ENCODE measurements around the gene ELAC2. TPM values are rescaled to one million over a fixed set of nuclear protein-coding genes. Genes with fewer than 3 reads are reported as not detected.
A peak's percentile ranks its signal among the peaks of the same experiment; 100 is the strongest.

The ELAC2 gene
- total RNA-seq, 1 donor from 2014 or later = 73.7 TPM

DNA sequence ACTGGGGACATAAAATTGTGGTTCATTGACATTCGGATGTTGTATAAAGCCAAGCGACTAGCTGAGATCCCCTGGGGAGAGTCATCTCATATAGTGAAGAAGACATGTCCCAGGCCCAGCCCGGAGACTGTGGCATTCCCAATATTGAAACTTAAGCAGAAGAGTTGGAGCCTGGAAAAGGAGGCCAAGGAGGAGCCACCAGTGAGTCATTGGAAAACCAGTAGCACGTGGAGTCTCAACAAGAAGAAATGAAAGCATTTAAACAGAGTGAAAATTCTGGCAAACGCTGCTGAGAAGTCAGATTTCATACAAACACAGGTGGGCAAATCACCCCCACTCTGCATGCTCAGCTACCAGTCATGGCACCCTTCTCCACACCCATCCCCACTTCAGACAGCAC lies 9.4 kb upstream of the ELAC2 start:
- peaks cover 9% of the 10 kb centered on the region for H3K4me1 Mint-ChIP-seq (ENCODE audit: unreplicated experiment)
- H3K27ac Mint-ChIP-seq (ENCODE audit: unreplicated experiment) = no peak overlapping the region
- H3K36me3 Mint-ChIP-seq (ENCODE audit: low read depth, unreplicated experiment) = peaks cover 4% of the 10 kb centered on the region
- H3K27me3 Mint-ChIP-seq (ENCODE audit: unreplicated experiment) = peaks cover 10% of the 10 kb centered on the region
- TF ChIP-seq CTCF (IDR thresholded peaks at IDR 0.05; ENCODE audit: unreplicated experiment) = no peak
- H3K4me3 Mint-ChIP-seq (ENCODE audit: unreplicated experiment) = no peak overlapping the region
- no peak for DNase-seq (ENCODE audit: low spot score)
- H3K9me3 Mint-ChIP-seq (ENCODE audit: unreplicated experiment) = no peaks in the 10 kb centered on the region

GRCh38 chr17:13025687-13026086 lies 7.9 kb upstream of the ELAC2 start:
- peaks cover 3% of the 10 kb centered on the region for H3K4me1 Mint-ChIP-seq (ENCODE audit: unreplicated experiment)
- no peak for DNase-seq (ENCODE audit: low spot score)
- H3K27ac Mint-ChIP-seq (ENCODE audit: unreplicated experiment) = no peak overlapping the region
- no peak overlapping the region for H3K4me3 Mint-ChIP-seq (ENCODE audit: unreplicated experiment)
- no peak for TF ChIP-seq CTCF (IDR thresholded peaks at IDR 0.05; ENCODE audit: unreplicated experiment)
- peaks cover 4% of the 10 kb centered on the region for H3K36me3 Mint-ChIP-seq (ENCODE audit: low read depth, unreplicated experiment)
- H3K9me3 Mint-ChIP-seq (ENCODE audit: unreplicated experiment) = no peaks in the 10 kb centered on the region
- peaks cover 7% of the 10 kb centered on the region for H3K27me3 Mint-ChIP-seq (ENCODE audit: unreplicated experiment)

DNA sequence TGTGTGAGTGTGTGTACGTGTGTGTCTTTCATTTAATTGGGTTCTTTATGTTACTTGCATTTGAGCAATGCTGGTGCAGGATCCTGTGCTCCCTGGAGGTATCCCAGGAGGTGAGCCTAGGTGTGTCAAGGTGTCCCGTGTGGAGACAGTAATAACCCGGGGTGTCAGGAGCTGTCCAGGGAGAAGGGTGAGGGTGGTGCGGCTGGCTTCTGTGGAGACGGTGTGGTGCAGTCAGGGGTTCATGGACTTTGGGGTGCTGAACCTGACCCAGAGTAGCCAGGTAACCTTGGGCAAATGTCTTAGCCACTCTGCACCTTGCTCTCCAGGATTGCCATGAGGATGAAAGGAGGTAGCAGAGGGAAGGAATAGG lies 7.4 kb upstream of the ELAC2 start:
- peaks cover 3% of the 10 kb centered on the region for H3K4me1 Mint-ChIP-seq (ENCODE audit: unreplicated experiment)
- no peak for TF ChIP-seq CTCF (IDR thresholded peaks at IDR 0.05; ENCODE audit: unreplicated experiment)
- no peak overlapping the region for H3K27ac Mint-ChIP-seq (ENCODE audit: unreplicated experiment)
- H3K9me3 Mint-ChIP-seq (ENCODE audit: unreplicated experiment) = no peaks in the 10 kb centered on the region
- no peak for DNase-seq (ENCODE audit: low spot score)
- peaks cover 7% of the 10 kb centered on the region for H3K27me3 Mint-ChIP-seq (ENCODE audit: unreplicated experiment)
- peak overlapping the region; percentile 83 for H3K4me3 Mint-ChIP-seq (ENCODE audit: unreplicated experiment)
- H3K36me3 Mint-ChIP-seq (ENCODE audit: low read depth, unreplicated experiment) = peaks cover 4% of the 10 kb centered on the region

- TF ChIP-seq CTCF (IDR thresholded peaks at IDR 0.05; ENCODE audit: unreplicated experiment) = peak; percentile 79
- no peaks in the 10 kb centered on the region for H3K9me3 Mint-ChIP-seq (ENCODE audit: unreplicated experiment)
- H3K27me3 Mint-ChIP-seq (ENCODE audit: unreplicated experiment) = peaks cover 7% of the 10 kb centered on the region
- DNase-seq (ENCODE audit: low spot score) = peak; percentile 90
- H3K4me3 Mint-ChIP-seq (ENCODE audit: unreplicated experiment) = peak overlapping the region; percentile 83
- peaks cover 4% of the 10 kb centered on the region for H3K36me3 Mint-ChIP-seq (ENCODE audit: low read depth, unreplicated experiment)
- peaks cover 3% of the 10 kb centered on the region for H3K4me1 Mint-ChIP-seq (ENCODE audit: unreplicated experiment)
- peak overlapping the region; percentile 5 for H3K27ac Mint-ChIP-seq (ENCODE audit: unreplicated experiment)
Observed at GRCh38 chr17:13024526-13025257, 6.9 kb upstream of the ELAC2 start.

- no peaks in the 10 kb centered on the region for H3K9me3 Mint-ChIP-seq (ENCODE audit: unreplicated experiment)
- no peak overlapping the region for H3K4me3 Mint-ChIP-seq (ENCODE audit: unreplicated experiment)
- H3K27ac Mint-ChIP-seq (ENCODE audit: unreplicated experiment) = no peak overlapping the region
- peaks cover 7% of the 10 kb centered on the region for H3K27me3 Mint-ChIP-seq (ENCODE audit: unreplicated experiment)
- H3K36me3 Mint-ChIP-seq (ENCODE audit: low read depth, unreplicated experiment) = peaks cover 4% of the 10 kb centered on the region
- DNase-seq (ENCODE audit: low spot score) = no peak
- no peak for TF ChIP-seq CTCF (IDR thresholded peaks at IDR 0.05; ENCODE audit: unreplicated experiment)
- H3K4me1 Mint-ChIP-seq (ENCODE audit: unreplicated experiment) = peaks cover 3% of the 10 kb centered on the region
Observed at GRCh38 chr17:13024016-13024415, 6.2 kb upstream of the ELAC2 start.
